SK-N-SH (cell line): ENCODE data around the gene MYL12A. TPM values are rescaled to one million over a fixed set of nuclear protein-coding genes. Genes with fewer than 3 reads are reported as not detected.

Experiments
- CTCF ChIA-PET: fragments of 300-600, 350-600 bp; formaldehyde crosslinking; extraction: SDS; loops from one replicate; lab custom pipeline; 2021; lab: Yijun Ruan, JAX
- POLR2A ChIA-PET: fragments of 350-600 bp; sonication (Branson Sonifier 250); formaldehyde crosslinking; extraction: SDS; loops from one replicate; lab custom pipeline; 2020; ENCODE audit warnings: antibody characterized with exemption, inconsistent platforms; lab: Yijun Ruan, JAX
- DNase-seq: peaks from one replicate; pipeline ENCODE4 v3.0.0; 2012
- H2AFZ ChIP-seq: fragments of 200-600 bp; sonication (generic); 2 replicates; pipeline ENCODE4 v1.8.1; 2016; ENCODE audit warnings: antibody characterized with exemption, mild to moderate bottlenecking, low read depth
- H3F3A ChIP-seq: fragments of 200-600 bp; sonication (generic); replicated peaks from 2 replicates; pipeline ENCODE3; 2016; ENCODE audit warnings: antibody characterized with exemption, mild to moderate bottlenecking; ENCODE audit not compliant: insufficient read depth
- H3K27ac ChIP-seq, 2 experiments: fragments of 200-500 bp in 1 of 2; fragments of 200-600 bp in 1 of 2; sonication (Bioruptor generic) in 1 of 2; sonication (generic), shearing (Covaris generic) in 1 of 2; 2 replicates each; pipeline versions ENCODE4 v1.5.1 to v1.6.1; 2014 to 2016; ENCODE audit warnings: low read depth in 2 of 2, inconsistent platforms in 1 of 2, low read length in 1 of 2, mild to moderate bottlenecking in 1 of 2, mixed read lengths in 1 of 2
- H3K27me3 ChIP-seq: fragments of 200-600 bp; sonication (generic), shearing (Covaris generic); 2 replicates; pipeline ENCODE4 v1.6.1; 2016; ENCODE audit warnings: mixed run types; ENCODE audit not compliant: insufficient read depth
- H3K36me3 ChIP-seq, 2 experiments: fragments of 200-500 bp in 1 of 2; fragments of 200-600 bp in 1 of 2; sonication (Bioruptor generic) in 1 of 2; sonication (generic) in 1 of 2; replicated peaks in 1 of 2; 2 replicates each; pipeline versions ENCODE3 to v1.5.1; 2014 to 2016; ENCODE audit warnings: low read length in 1 of 2, mild to moderate bottlenecking in 1 of 2; ENCODE audit not compliant: insufficient read depth in 2 of 2, control insufficient read depth in 1 of 2
- H3K4me1 ChIP-seq, 2 experiments: fragments of 200-500 bp in 1 of 2; fragments of 200-600 bp in 1 of 2; sonication (Bioruptor generic) in 1 of 2; sonication (generic), shearing (Covaris generic) in 1 of 2; 2 replicates each; pipeline versions ENCODE4 v1.5.1 to v1.6.1; 2014 to 2016; ENCODE audit warnings: low read depth in 1 of 2, low read length in 1 of 2, mixed run types in 1 of 2; ENCODE audit not compliant: insufficient read depth in 2 of 2, control insufficient read depth in 1 of 2
- H3K4me2 ChIP-seq: fragments of 200-600 bp; sonication (generic), shearing (Covaris generic); 2 replicates; pipeline ENCODE4 v1.6.1; 2017; ENCODE audit warnings: mixed run types
- H3K4me3 ChIP-seq, 2 experiments: fragments of 200-500 bp in 1 of 2; fragments of 200-600 bp in 1 of 2; sonication (Bioruptor generic) in 1 of 2; sonication (generic), shearing (Covaris generic) in 1 of 2; 2 replicates each; pipeline versions ENCODE4 v1.5.1 to v1.8.1; 2014 to 2016; ENCODE audit warnings: low read depth in 2 of 2, inconsistent platforms in 1 of 2, low read length in 1 of 2, mild to moderate bottlenecking in 1 of 2, mixed read lengths in 1 of 2, moderate library complexity in 1 of 2
- H3K79me2 ChIP-seq: fragments of 200-600 bp; sonication (generic); 2 replicates; pipeline ENCODE4 v1.8.1; 2017; ENCODE audit warnings: mild to moderate bottlenecking; ENCODE audit not compliant: insufficient read depth
- H3K9ac ChIP-seq: fragments of 200-600 bp; sonication (generic); 2 replicates; pipeline ENCODE4 v1.6.1; 2017; ENCODE audit warnings: mixed run types
- H3K9me2 ChIP-seq: fragments of 200-600 bp; sonication (generic); 2 replicates; pipeline ENCODE4 v1.6.1; 2017; ENCODE audit warnings: mixed run types
- H3K9me3 ChIP-seq: fragments of 200-600 bp; sonication (generic); 2 replicates; pipeline ENCODE4 v1.6.1; 2017; ENCODE audit warnings: mixed run types, mild to moderate bottlenecking, moderate library complexity
- H4K20me1 ChIP-seq: fragments of 200-600 bp; sonication (generic); 2 replicates; pipeline ENCODE4 v1.6.1; 2017; ENCODE audit warnings: mild to moderate bottlenecking, mixed run types; ENCODE audit not compliant: insufficient read depth
- ELF1 ChIP-seq: IDR thresholded peaks from 2 replicates; pipeline ENCODE4 v1.4.0; 2012
- MEF2A ChIP-seq: IDR thresholded peaks from 2 replicates; pipeline ENCODE4 v1.4.0; 2012; ENCODE audit warnings: low read depth, borderline replicate concordance
- RCOR1 ChIP-seq: fragments of 150-350 bp; IDR thresholded peaks from 2 replicates; pipeline ENCODE4 v1.6.1; 2017; ENCODE audit warnings: antibody characterized with exemption, low read length
- REST ChIP-seq: IDR thresholded peaks from 2 replicates; pipeline ENCODE4 v1.6.1; 2012; ENCODE audit warnings: mild to moderate bottlenecking, low read depth, low read length, moderate library complexity
- RFX5 ChIP-seq: IDR thresholded peaks from 2 replicates; pipeline ENCODE4 v1.6.1; 2012; ENCODE audit warnings: mild to moderate bottlenecking, improper control_type of control experiment, low read length
- SIN3A ChIP-seq: IDR thresholded peaks from 2 replicates; pipeline ENCODE4 v1.6.1; 2012; ENCODE audit warnings: low read depth, mild to moderate bottlenecking, low read length, moderate library complexity, borderline replicate concordance
- SMC3 ChIP-seq: IDR thresholded peaks from 2 replicates; pipeline ENCODE4 v1.6.1; 2012; ENCODE audit warnings: low read depth, low read length, improper control_type of control experiment
- TAF1 ChIP-seq: IDR thresholded peaks from 2 replicates; pipeline ENCODE4 v1.6.1; 2012; ENCODE audit warnings: low read depth, mild to moderate bottlenecking, low read length, moderate library complexity, borderline replicate concordance
- WGBS: methylation state at CpG from one replicate; pipeline ENCODE4 v1.1.6; 2017; ENCODE audit warnings: low lambda C conversion rate; 5-methylcytosine and 5-hydroxymethylcytosine counted together
- polyA plus RNA-seq, 3 experiments: library from polyadenylated mRNA; depleted of rRNA; stranded (reverse); fragments of >200 nt; gene quantifications; 2 replicates each; pipeline ENCODE4 v1.2.3, GENCODE V29; 2012
- TF ChIP-seq, protein P1 (sequence below): fragments of 150-350 bp; IDR thresholded peaks from 2 replicates; pipeline ENCODE4 v1.6.1; 2017; ENCODE audit warnings: antibody characterized with exemption, low read length, low read depth, borderline replicate concordance

Gene MYL12A
- polyA plus RNA-seq, 1 of the 3 experiments (the other 2 are of a cell fraction) = 448 TPM

DNA sequence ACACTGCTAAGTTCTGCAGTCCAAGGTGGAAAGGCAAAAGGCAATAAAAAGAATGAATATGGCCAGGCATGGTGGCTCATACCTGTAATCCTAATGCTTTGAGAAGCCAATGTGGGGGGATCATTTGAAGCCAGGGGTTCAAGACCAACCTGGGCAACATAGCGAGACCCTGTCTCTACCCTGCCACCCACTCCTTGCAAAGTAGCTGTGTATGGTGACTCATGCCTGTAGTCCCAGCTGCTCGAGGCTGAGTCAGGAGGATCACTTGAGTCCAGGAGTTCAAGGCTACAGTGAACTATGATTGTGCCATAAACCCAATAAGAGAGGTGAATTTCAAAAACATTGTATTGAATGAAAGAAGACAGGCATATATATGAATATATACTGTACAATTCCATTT is 16.8 kb downstream of the MYL12A start:
- no peak for DNase-seq
- H3K27ac ChIP-seq = no peak overlapping the region
- H3K9me3 ChIP-seq = no peaks in the 10 kb centered on the region
- WGBS = 66% methylated on average over 2 of the region's 2 CpGs
- no peak overlapping the region; a peak in 1 of 4 replicates for H3K4me3 ChIP-seq
- TF ChIP-seq SMC3 = no peak
- no peak for TF ChIP-seq TAF1
- TF ChIP-seq SIN3A = no peak
- no peak for TF ChIP-seq RCOR1
- no peak for TF ChIP-seq RFX5
- H3K9ac ChIP-seq = no peak overlapping the region
- H3K79me2 ChIP-seq = peaks cover 82% of the 10 kb centered on the region
- ChIA-PET POLR2A (no interaction called here), CTCF (interaction anchor here (1.0 to 1.6 kb wide), 2 partner anchors 18 to 33 kb away, joined by 3 to 4 read pairs; no protein-coding TSS in a partner anchor)
- no peak overlapping the region for H2AFZ ChIP-seq
- no peaks in the 10 kb centered on the region; the same call in 1 of the 2 replicates for H3K9me2 ChIP-seq
- H3K36me3 ChIP-seq = no peaks in the 10 kb centered on the region
- H3K4me2 ChIP-seq = peak overlapping the region; percentile 56
- H3F3A ChIP-seq = peaks cover 38% of the 10 kb centered on the region
- peaks cover 69% of the 10 kb centered on the region for H4K20me1 ChIP-seq
- peaks cover 19% of the 10 kb centered on the region in 2 experiments; a peak in 3 of 4 replicates for H3K4me1 ChIP-seq
- no peaks in the 10 kb centered on the region for H3K27me3 ChIP-seq

DNA sequence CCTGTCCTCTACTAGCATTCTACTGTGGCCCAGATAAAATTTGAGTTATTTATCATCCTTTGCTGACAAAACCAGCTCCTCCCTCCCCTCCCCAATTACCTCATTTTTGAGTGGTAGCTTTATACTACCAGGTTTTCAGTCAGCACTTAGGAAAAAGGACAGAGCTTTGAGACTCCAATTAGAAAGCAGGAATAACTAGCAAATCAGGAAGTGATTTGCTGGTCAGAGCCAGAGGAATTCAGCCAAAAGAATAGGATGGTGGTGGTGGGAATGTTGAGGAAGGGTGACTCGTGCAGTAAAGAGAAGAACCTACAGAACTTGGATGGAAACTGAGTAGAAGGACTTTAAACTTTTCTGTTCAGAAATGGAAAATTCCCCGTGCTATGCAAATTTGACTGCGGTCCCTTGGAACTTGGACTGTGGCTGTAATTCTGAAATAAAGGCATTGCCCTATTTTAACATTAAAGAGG is 18.0 kb downstream of the MYL12A start:
- H3K36me3 ChIP-seq = no peaks in the 10 kb centered on the region
- CTCF ChIA-PET = interaction anchor here (0.8 to 1.3 kb wide), 2 partner anchors 400 to 401 kb away, joined by 3 read pairs; no protein-coding TSS in a partner anchor
- 0 out of 2 replicates have a peak, but pooled peaks have one; percentile 30 for TF ChIP-seq ELF1
- TF ChIP-seq TAF1 = no peak
- TF ChIP-seq MEF2A = no peak
- 0 out of 2 replicates have a peak, but pooled peaks have one; percentile 26 for TF ChIP-seq SIN3A
- peak; percentile 95 for TF ChIP-seq REST
- TF ChIP-seq, protein P1, sequence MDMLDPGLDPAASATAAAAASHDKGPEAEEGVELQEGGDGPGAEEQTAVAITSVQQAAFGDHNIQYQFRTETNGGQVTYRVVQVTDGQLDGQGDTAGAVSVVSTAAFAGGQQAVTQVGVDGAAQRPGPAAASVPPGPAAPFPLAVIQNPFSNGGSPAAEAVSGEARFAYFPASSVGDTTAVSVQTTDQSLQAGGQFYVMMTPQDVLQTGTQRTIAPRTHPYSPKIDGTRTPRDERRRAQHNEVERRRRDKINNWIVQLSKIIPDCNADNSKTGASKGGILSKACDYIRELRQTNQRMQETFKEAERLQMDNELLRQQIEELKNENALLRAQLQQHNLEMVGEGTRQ = no peak
- TF ChIP-seq, all 33 proteins: peak for 3
- Histone ChIP-seq H3K4me3 (peak overlapping the region in 1 of 2 experiments; percentile 2; a peak in 1 of 4 replicates), H3K9ac (no peak overlapping the region), H2AFZ (no peak overlapping the region), H3K4me2 (peak overlapping the region; percentile 56), H3K4me1 (peaks cover 20 to 24% of the 10 kb centered on the region in 2 experiments; a peak in 3 of 4 replicates), H4K20me1 (peaks cover 82% of the 10 kb centered on the region), H3F3A (peaks cover 35% of the 10 kb centered on the region), H3K79me2 (peaks cover 86% of the 10 kb centered on the region), H3K9me2 (no peaks in the 10 kb centered on the region; the same call in 1 of the 2 replicates), H3K27me3 (no peaks in the 10 kb centered on the region), H3K9me3 (no peaks in the 10 kb centered on the region), H3K27ac (no peak overlapping the region; a peak in 1 of 4 replicates)
- POLR2A ChIA-PET = no interaction called here
- WGBS = 82% methylated on average over 3 of the region's 3 CpGs
- no peak for DNase-seq
